Muscle of arm (tissue), 12 donors: Measurements from ENCODE around the gene SLC30A10. TPM values are rescaled to one million over a fixed set of nuclear protein-coding genes. Genes with fewer than 3 reads are reported as not detected.
"Not testable (repeated sequence)": the region's sequence is repeated elsewhere in the genome, so short reads cannot be mapped to it uniquely, and the experiment has no call there.

Experiments
- DNase-seq: peaks from one replicate; pipeline ENCODE4 v3.0.0-alpha.2; 2013
- polyA plus RNA-seq, 12 donors: library from polyadenylated mRNA; unstranded; fragments of 120-200 nt; gene quantifications; one replicate each; pipeline ENCODE4 v1.2.1, GENCODE V29; 2013; ENCODE audit not compliant: insufficient read length in 12 of 12

Gene SLC30A10
- polyA plus RNA-seq, 12 donors, result 0.07 to 3.9 (median 0.24) TPM; not detected in 1

- DNase-seq, result not testable (repeated sequence)
Measured at GRCh38 chr1:219892271-219892670, 36.1 kb downstream of the SLC30A10 start.

GRCh38 chr1:219891846-219892245 lies 36.5 kb downstream of the SLC30A10 start:
- DNase-seq, result not testable (repeated sequence)

GRCh38 chr1:219888667-219889066 lies 39.7 kb downstream of the SLC30A10 start:
- DNase-seq, result not testable (repeated sequence)

- DNase-seq, result no peak
Measured at GRCh38 chr1:219885680-219886079, 42.7 kb downstream of the SLC30A10 start.

- DNase-seq, result no peak
Measured at GRCh38 chr1:219883400-219884332, 44.7 kb downstream of the SLC30A10 start.

GRCh38 chr1:219882755-219883154 lies 45.6 kb downstream of the SLC30A10 start:
- no peak for DNase-seq

GRCh38 chr1:219882096-219882495 lies 46.3 kb downstream of the SLC30A10 start:
- DNase-seq, result no peak

GRCh38 chr1:219880765-219881457 lies 47.4 kb downstream of the SLC30A10 start:
- DNase-seq, result no peak

GRCh38 chr1:219876798-219877209 lies 51.6 kb downstream of the SLC30A10 start:
- no peak for DNase-seq

GRCh38 chr1:219875860-219876259 lies 52.5 kb downstream of the SLC30A10 start:
- no peak for DNase-seq

GRCh38 chr1:219872538-219872937 lies 55.8 kb downstream of the SLC30A10 start:
- DNase-seq, result not testable (repeated sequence)

- no peak for DNase-seq
Measured at GRCh38 chr1:219871427-219872057, 56.8 kb downstream of the SLC30A10 start.

GRCh38 chr1:219868615-219869014 lies 59.7 kb downstream of the SLC30A10 start:
- not testable (repeated sequence) for DNase-seq

Other genes starting within 250 kb of the SLC30A10 start
- 100 to 1,000 TPM in 7 of 12 donors, 10 to 100 TPM in 4, not detected in 1; 45.5 to 118 (median 102) TPM for gene EPRS1, start 117.9 kb upstream of the SLC30A10 start, polyA plus RNA-seq
- 10 to 100 TPM in 11 of 12 donors, not detected in 1; 17.0 to 31.6 (median 24.6) TPM for gene BPNT1, start 161.2 kb upstream of the SLC30A10 start, polyA plus RNA-seq
- 10 to 100 TPM in 11 of 12 donors, not detected in 1; 45.1 to 61.4 (median 56.6) TPM for gene IARS2, start 165.6 kb upstream of the SLC30A10 start, polyA plus RNA-seq